K562 (cell line): ENCODE data around the gene KCTD19.

Source experiments
- EZH2 ChIP-seq: IDR thresholded peaks from 2 replicates; pipeline ENCODE4 v1.6.1; 2012; ENCODE audit warnings: low read depth, mild to moderate bottlenecking, inconsistent platforms, low read length, borderline replicate concordance
- MYC ChIP-seq, 2 experiments: fragments of 250-450 bp in 1 of 2; sonication (Bioruptor Pico) in 1 of 2; IDR thresholded peaks; 2 replicates each; pipeline versions ENCODE4 v1.5.1 to v1.6.1; 2012 to 2021; ENCODE audit warnings: low read depth in 2 of 2, borderline replicate concordance in 1 of 2, improper control_type of control experiment in 1 of 2, low read length in 1 of 2, mild to moderate bottlenecking in 1 of 2, moderate library complexity in 1 of 2
- SPI1 ChIP-seq: IDR thresholded peaks from 2 replicates; pipeline ENCODE4 v1.6.1; 2011; ENCODE audit warnings: low read depth, low read length, control low read depth, borderline replicate concordance
- USF2 ChIP-seq: sonication (generic); formaldehyde crosslinking; IDR thresholded peaks from 2 replicates; pipeline ENCODE4 v1.5.0; 2020; ENCODE audit warnings: missing genetic modification reagents

GRCh38 chr16:67245674-67246080, 80.9 kb downstream of the KCTD19 start:
- TF ChIP-seq EZH2 (no peak), MYC (IDR thresholded peaks at IDR 0.05; ENCODE audit: low read depth, low read length) (no peak), MYC (CRISPR knock-in tag; IDR thresholded peaks at IDR 0.05; ENCODE audit: borderline replicate concordance, low read depth) (peak; percentile 59; the same call in 1 of the 2 replicates), SPI1 (no peak), USF2 (CRISPR knock-in tag) (no peak)
